Stimulated activated naive CD8-positive, alpha-beta T cell treated with anti-CD3 and anti-CD28 coated beads, Interleukin-15, Interleukin-2, amounts not matched to agents 100 U/mL and 50 U/mL, for 24 hours (primary cell): ENCODE data around the gene OR13J1.

Source experiments
- ATAC-seq: fragments of 150-1000 bp; cut with Tn5 transposase; one replicate; pipeline ENCODE4 v1.10.0; 2021
- DNase-seq: peaks from one replicate; pipeline ENCODE4 v3.0.0; 2021

The OR13J1 gene

DNA sequence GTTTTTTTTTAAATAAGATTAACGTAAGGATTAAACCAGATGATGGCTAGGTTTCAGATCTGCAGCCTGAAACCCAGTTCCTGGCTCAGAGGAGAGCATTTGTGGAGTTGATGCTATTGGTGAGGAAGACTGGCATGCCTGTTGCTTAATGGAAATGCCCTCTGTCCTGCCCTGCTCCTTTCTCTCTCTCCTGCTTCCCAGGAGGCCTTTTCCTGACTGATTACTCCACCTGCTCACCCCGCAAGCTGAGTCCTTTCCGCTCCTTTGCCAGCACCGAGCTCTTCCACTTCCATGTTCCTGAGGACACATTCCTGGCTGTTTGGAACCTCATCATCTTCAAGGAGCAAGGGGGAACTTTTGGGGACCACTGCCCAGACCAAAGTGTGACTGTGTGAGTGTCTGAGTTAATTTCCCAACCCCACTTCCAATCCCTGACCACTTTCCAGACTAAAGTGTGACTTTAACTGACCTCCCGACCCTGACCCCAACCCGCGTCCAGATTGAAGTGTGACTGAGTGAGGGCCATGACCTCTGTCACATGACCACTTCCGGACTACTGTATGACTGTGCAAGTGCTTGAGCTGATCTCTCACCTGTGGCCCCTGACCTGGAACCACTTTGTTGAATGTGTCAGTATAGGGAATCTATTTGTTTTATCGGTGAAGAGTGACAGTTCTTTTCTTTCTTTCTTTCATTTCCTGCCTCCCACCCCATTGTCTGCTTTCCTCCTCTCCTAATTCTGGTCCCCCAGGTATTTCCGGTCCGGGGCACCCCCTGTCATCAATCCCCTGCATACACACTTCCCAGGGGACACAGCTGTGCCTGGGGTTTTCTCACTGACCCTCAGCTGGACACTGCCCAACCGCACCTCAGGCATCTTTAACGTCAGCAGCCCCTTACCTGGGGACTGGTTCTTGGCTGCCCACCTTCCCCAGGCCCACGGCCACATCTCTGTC is 35.7 kb downstream of the OR13J1 start:
- DNase-seq (no peak), ATAC-seq (no peak)

DNA sequence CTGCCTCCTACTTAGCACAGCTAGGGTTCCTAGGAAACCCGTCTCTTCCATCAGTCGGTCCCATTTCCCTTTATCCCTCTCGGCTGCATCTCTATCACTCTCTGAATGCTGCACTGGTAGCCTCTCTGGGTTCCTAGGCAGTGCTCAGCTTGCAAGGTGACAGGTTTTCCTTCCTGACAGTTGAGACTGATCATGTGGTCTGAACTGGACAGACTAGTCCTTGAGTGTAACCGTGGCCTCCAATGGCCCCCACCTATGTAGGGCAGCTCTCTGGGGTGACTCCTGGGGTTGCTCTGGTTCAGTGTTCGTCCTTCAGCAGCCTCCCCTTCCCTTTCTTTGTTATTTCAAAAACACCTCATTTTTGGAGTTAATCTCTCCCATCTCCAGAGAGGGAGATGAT is 37.4 kb downstream of the OR13J1 start:
- DNase-seq = no peak
- ATAC-seq = no peak

DNA sequence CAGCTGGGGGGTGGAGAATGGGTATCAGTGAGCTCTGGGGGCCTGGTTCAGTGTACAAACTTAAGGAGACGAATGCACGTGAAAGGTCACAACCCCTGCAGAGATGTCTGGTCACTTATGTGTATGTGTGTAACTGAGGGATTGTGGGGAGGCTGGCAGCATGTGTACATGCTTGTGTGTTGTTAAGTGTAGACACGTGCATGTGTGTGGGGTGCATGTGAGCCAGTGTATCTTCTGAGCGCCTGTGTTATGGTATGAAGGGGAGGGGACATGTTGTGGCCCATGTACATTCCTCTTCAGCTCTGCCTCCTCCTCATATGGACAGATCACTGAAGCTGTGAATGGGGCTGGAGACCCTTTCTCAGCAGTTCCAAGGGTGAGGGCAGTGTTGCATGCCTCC is 39.2 kb downstream of the OR13J1 start:
- ATAC-seq (no peak), DNase-seq (no peak)

DNA sequence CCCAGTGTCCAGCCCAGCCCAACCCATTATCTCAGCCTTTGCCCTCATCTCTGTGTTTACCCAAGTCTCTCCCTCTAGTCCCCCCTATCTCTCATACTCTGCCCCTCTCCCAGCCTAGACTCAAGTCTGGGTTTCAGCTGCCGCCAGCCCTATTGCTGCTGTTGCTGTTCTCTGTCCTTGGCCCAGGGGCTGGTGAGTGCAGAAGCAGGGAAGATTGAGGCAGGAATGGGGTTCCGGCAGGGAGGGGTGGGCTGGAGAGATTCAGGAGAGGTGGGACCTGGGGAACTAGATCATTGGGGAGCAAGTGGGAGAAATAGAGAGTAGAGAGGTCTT is 40.5 kb downstream of the OR13J1 start:
- DNase-seq (no peak), ATAC-seq (no peak)

DNA sequence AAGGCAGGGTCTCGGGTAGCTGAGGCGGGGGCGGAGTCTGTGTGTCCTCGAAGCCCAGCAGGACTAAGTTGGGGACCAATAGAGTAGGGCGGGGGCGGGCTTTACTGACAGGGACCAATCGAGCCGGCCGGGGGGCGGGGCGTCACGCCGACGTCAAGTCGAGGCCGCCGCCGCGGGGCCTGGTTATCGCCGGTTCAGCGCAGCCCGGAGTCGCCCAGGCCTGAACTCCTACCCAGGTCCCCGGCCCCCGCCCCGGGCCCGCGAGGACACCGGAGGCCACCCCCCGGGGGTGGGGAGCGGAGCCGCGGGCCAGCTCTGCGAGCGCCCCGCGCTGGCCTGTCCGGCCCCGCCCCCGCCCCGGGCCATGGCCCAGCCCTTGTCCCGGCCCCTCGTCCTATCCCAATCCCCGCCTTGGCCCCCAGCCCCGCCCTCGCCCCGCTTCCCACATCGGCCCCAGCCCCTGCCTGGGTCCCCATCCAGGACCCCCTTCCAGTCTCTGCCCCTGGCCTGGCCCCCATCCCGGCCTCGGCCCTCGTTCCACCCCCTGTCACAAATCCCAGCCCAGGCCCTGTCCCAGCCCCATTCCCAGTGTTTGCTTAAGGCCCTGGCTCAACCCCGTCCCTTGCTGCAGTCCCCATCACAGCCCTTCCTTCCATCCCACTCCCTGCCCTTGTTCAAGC is 41.0 kb downstream of the OR13J1 start, which contains the start of gene TMEM8B:
Gene TMEM8B, plus strand, starts transcription at position 145 of the 680 bp plus-strand sequence. Its CDS starts 220 bp downstream, at position 365.
- DNase-seq = peak; percentile 97
- ATAC-seq = peak; percentile 93

DNA sequence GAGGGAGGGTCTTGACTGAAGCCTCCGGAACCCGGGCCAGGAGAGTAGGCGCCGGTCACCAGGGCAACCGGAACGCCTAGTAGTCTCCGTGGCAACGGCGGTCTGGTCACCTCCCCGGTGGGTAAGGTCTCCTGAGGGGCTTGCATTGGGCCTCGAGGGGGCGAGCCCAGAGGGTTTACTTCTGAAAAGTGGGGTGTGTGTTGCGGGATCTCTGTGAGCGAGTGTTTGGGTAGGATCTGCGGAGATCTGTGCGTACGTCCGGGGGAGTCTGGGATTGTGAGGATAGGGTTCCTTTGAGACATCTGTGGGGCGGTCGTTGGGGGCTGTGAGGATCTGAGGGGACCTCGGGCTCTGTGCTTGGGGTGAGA is 41.5 kb downstream of the OR13J1 start, which contains the start of gene FAM221B:
Gene FAM221B, minus strand, starts transcription at position 17 of the 368 bp plus-strand sequence. CDS start 2,571 bp downstream, outside the sequence.
- ATAC-seq = no peak
- DNase-seq = peak; percentile 45

DNA sequence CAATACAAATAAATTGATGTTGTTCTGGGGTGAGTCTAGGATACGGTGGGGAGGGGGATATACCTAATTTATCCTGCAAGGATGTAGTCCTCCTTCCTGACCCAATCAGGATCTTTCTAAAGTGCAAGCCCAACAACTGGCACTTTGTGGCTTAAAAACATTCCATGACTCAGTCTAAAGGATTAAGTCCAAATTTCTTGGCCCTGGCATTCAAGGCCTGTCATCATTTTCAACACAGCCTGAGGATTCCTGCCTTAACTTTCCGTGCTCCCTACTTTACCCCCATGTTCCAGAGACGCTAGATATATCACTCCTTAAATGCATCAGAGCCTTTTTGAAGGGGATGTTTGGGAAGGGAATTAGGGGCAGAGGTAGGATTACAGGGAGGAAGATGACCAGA is 42.7 kb downstream of the OR13J1 start:
- DNase-seq (no peak), ATAC-seq (no peak)

DNA sequence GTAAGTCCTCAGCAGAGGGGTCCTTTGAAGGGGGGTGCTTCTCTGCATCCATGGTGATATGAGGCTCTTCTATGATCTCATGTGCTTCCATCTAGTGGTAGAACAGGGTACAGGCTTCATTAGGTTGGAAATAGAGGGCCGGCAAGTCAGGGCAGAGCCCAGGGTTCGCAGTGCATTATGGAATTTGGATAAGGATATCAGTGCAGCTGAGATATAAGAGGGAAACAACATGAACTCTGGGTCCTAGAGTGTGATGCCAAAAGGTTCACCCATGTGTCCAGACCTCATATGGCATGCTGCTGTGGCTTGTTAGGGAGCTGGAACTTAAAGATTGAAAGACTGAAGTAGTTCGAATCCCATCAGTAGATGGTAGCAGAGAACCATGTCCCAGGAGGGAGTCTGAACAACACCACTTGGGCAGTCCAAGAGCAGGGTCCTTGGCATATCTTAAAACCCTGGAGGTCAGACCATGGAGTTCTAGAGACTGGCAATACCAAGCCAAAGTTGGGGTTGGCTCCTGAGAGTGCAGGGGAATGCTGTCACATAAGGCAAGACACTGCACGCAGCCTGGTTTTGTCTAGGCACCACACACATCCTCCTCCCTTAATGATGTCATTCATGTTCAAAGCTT is 44.0 kb downstream of the OR13J1 start:
- peak; percentile 53 for ATAC-seq
- DNase-seq = no peak

DNA sequence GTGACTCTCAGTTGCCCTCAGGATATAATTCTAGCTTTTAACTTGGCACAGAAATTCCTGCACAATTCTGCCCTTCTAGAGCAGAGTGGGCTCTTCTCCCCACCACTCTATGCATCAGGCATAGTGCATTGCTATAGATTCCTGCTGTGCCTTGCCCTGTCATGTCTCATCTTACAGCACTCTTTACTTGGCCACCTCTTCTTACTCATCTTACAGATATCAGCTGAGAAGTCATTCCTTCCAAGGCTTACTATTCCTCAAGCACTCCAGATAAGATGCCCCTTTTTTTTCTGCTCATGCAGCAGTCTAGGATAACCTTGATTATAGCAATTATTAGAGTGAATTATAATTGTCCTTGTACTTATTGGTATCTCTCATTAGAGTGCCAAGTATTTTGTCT is 47.3 kb downstream of the OR13J1 start:
- ATAC-seq (no peak), DNase-seq (no peak)

DNA sequence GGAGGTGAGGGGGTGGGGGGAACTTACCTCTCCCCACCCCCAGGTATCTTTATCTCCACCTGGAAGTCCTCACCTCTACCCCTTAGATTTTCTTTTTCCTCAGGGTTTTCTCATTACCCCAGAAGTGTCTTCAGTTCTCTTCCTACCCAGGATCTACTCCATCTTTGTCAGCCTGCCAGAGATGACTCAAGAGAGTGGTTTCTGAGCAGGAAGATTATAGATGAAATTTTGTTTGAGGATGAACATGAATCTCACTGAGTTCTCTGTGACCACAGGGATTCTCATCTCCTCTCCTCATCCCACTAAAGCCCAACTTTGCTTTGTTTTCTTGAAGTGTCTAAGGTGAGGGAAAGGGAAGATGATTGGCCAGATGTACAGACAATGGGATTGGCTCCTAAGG is 50.1 kb downstream of the OR13J1 start:
- ATAC-seq (no peak), DNase-seq (no peak)
